ENCODE results near the gene YIPF3.

DNA sequence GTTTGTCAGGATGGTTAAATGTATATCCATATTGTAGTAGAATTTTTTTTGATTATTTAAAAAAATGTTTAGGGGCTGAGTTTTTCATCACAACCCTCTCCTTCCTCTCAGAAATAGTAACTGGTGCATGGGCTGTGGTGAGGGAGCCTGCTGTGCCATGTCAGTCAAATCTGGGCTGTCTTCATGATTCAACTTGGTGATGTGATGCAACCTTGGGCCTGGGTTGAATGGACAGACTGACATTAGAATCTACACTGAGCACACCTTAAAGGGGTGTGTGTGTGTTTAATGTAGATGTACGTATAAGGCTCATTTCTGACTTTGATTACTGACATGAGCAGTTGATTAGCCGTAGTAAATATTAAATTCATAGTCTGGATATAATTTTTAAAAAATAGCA lies 35.7 kb downstream of the YIPF3 start:
- no peak for TF ChIP-seq POLR2A (IDR thresholded peaks at IDR 0.05)
- TF ChIP-seq, protein P1, sequence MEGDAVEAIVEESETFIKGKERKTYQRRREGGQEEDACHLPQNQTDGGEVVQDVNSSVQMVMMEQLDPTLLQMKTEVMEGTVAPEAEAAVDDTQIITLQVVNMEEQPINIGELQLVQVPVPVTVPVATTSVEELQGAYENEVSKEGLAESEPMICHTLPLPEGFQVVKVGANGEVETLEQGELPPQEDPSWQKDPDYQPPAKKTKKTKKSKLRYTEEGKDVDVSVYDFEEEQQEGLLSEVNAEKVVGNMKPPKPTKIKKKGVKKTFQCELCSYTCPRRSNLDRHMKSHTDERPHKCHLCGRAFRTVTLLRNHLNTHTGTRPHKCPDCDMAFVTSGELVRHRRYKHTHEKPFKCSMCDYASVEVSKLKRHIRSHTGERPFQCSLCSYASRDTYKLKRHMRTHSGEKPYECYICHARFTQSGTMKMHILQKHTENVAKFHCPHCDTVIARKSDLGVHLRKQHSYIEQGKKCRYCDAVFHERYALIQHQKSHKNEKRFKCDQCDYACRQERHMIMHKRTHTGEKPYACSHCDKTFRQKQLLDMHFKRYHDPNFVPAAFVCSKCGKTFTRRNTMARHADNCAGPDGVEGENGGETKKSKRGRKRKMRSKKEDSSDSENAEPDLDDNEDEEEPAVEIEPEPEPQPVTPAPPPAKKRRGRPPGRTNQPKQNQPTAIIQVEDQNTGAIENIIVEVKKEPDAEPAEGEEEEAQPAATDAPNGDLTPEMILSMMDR (IDR thresholded peaks at IDR 0.05 in 4 of 5, conservative IDR thresholded peaks at IDR 0.05 in 1 of 5) = no peak

All from gastrocnemius medialis (tissue), 4 donors.